ENCODE measurements around the gene HADHB. TPM values are rescaled to one million over a fixed set of nuclear protein-coding genes. Genes with fewer than 3 reads are reported as not detected.

The HADHB gene
- total and polyA plus RNA-seq, 2 of the 13 experiments (the other 11 are each of a cell fraction or from before 2014, with no cell fraction given): 112 to 238 TPM

GRCh38 chr2:26244309-26245230 lies at the start of gene HADHB, which contains the start of gene HADHA (continued):
- TF ChIP-seq ELF3 (CRISPR knock-in tag; IDR thresholded peaks at IDR 0.05) (peak; percentile 81), THYN1 (CRISPR knock-in tag; IDR thresholded peaks at IDR 0.05; ENCODE audit: borderline replicate concordance, low read depth) (no peak), E2F1 (CRISPR knock-in tag; IDR thresholded peaks at IDR 0.05) (peak; percentile 86; the same call in 1 of the 2 replicates), KAT7 (CRISPR knock-in tag; IDR thresholded peaks at IDR 0.05; ENCODE audit: borderline replicate concordance) (peak; percentile 86), ZNF761 (CRISPR knock-in tag; conservative IDR thresholded peaks at IDR 0.05) (0 out of 2 replicates have a peak, but pooled peaks have one; percentile 27), NPAS2 (CRISPR knock-in tag; IDR thresholded peaks at IDR 0.05; ENCODE audit: borderline replicate concordance) (no peak), RARA (CRISPR knock-in tag; IDR thresholded peaks at IDR 0.05) (peak; percentile 83), ATF3 (CRISPR knock-in tag; IDR thresholded peaks at IDR 0.05) (peak; percentile 41; the same call in 1 of the 2 replicates), ZFP62 (CRISPR knock-in tag; IDR thresholded peaks at IDR 0.05) (no peak), DNMT1 (CRISPR knock-in tag; IDR thresholded peaks at IDR 0.05) (peak; percentile 67; the same call in 1 of the 2 replicates), ZNF772 (CRISPR knock-in tag; IDR thresholded peaks at IDR 0.05) (0 out of 2 replicates have a peak, but pooled peaks have one; percentile 11), SALL2 (CRISPR knock-in tag; IDR thresholded peaks at IDR 0.05) (peak; percentile 62; the same call in 1 of the 2 replicates), ZNF260 (CRISPR knock-in tag; IDR thresholded peaks at IDR 0.05; ENCODE audit: borderline replicate concordance, low read depth) (no peak), RBM39 (IDR thresholded peaks at IDR 0.05; ENCODE audit: low read depth, low read length, poor library complexity, severe bottlenecking) (peak; percentile 94), ZNF296 (CRISPR knock-in tag; conservative IDR thresholded peaks at IDR 0.05) (no peak), ZNF607 (CRISPR knock-in tag; IDR thresholded peaks at IDR 0.05; ENCODE audit: borderline replicate concordance) (0 out of 2 replicates have a peak, but pooled peaks have one; percentile 63), TFDP1 (CRISPR knock-in tag; IDR thresholded peaks at IDR 0.05; ENCODE audit: borderline replicate concordance) (peak; percentile 70; the same call in 1 of the 2 replicates), HINFP (CRISPR knock-in tag; IDR thresholded peaks at IDR 0.05; ENCODE audit: low read depth) (peak; percentile 89; the same call in 1 of the 2 replicates)
